NCI-H82 treated with DMSO at 0.1 percent for 48 hours (cell line): ENCODE data around the gene DLG4.

ENCODE experiments used
- DNase-seq: peaks from one replicate; lab custom pipeline; 2025; ENCODE audit not compliant: unreplicated experiment; lab: John Stamatoyannopoulos, UW

Gene DLG4

DNA sequence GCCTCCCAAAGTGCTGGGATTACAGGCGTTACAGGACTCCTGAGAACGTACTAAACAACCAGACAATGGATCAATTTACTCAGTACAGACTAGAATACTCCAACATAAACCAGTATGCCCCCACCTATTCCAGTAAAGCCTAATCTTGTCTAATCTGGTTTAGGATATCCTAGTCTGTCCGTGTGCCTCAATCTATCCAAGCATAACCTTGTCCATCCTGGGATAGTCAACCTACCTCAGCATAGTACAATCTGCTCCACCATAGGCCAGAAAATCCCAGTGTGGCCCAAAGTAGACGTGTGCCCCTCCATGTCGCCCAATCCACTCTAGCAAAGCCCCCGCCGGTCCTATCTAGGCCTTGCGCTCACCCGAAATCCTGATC is 14.1 kb upstream of the DLG4 start:
- DNase-seq: peak; percentile 72

DNA sequence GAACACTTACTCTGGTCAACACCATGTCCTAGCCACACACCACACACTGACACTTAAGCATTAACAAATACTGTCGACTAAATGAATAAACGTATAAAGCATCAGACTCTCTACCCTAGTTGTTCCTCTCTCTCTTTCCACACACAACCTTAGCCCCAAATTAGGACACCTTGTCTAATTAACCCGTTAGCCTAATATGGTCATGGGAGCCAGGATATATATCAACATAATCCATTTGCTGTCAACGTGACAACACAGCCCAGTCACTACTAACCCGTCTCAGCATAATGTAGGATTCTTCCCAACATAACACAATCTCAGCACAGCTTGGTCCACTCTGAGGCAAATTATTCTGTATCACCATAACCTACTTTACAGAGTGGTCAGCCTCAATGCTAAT is 12.5 kb upstream of the DLG4 start:
- no peak for DNase-seq

DNA sequence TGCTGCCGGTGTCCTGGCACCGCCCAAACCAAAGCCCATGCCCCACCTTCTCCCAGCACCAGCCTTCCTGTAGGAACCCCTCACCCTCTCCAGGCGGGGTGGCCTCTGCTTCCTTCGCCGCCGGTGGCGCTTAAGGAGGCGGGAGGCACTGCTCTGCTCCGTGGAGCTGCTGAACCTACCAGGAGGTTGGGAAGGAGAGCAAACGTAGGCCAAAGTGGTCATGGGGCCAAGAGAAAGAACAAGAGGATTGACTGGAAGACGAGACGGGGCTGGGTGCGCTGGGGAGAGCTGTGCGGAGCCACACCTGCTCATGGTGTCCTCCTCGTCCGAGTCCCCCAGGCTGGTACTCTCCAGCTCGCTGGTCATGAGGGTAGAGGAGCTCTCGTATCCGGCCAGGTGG is 9.9 kb upstream of the DLG4 start:
- DNase-seq: no peak

DNA sequence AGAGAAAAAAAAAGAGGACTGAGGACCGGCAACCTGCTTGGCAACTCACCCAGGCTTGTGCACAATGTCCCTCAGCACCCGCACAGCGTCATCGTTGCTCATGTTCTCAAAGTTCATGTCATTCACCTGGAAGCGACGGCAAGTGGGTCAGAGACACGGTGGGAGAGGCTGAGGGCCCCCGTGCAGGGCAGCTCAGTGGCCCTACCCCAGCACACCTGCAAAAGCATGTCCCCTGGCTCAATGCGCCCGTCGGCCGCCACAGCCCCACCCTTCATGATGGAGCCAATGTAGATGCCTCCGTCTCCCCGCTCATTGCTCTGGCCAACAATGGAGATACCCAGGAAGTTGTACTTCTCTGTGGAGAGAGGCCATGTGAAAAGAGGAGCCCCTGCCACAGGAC is 9.3 kb upstream of the DLG4 start:
- no peak for DNase-seq

DNA sequence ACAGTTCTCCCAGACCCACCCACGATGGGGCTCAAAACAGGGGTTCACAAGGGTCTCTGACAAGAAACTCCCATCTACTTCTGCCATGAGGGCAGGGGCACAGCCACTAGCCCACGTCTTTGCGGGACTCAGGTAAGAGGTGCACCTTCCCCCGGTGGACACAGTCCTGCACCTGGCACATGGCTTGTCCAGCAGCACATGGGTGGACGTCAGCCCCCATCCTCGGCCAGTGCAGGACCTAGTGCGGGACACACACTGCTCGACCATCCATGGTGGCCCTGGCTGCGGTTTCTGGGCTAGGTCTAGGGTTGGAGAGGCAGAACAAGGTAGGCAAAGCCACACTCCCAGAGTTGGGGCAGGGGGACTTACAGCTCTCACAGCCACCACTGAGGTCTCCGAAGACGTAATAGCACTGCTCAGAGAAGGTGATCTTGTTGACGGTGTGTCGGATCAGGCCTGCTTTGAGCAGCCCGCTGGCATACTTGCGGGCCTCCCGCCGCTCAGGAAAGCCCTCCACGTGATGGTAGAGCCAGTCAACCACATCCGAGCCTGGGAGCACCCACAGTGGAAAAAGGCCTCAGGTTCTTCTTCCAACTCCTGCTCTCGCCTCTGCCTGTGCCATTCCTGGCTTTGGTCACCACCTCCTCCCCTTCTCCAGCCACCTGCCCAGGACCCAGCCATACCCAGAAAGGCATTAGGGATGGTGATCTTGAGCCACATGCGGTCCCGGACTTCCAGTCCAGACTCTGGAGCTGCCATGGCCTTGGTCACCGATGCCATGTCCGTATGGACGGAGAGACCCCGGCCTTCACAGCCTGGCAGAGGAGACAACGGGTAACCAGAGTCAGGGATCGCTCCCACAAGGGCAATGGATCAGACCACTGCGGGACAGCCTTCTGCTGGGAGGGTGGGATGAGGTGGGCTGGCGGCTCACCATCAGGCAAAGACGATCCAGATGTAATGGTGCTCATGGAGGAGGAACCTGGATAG is 7.4 kb upstream of the DLG4 start:
- DNase-seq: no peak

DNA sequence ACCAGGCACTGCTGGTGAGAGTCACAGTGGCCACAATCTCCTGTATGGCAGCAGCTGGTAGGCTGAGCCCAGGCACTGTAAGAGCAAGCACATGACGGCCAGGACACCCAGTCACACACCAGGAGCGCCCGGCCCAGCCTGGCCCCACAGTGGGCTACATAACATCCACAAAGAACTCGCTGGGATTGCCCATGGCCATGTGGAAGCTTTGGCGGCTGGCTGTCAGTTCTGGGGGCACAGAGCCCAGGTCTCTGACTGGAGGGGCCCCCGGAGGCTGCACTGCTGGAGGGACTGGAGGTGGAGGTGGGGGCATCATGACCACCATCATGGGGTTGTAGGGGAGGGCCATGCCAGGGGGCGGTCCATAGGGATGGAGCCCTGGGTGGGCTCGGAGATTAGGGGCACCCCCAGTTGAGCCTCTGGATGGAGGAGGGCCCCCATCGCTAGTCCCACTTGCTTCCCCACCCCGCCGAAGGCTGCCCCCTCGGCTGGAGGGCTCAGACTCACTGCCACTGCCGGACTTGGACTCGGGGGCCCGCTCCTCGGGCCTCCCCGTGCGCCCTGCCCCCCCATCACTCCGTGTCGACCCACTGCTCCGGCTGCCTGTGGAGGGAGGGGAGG is 6.2 kb upstream of the DLG4 start:
- DNase-seq: no peak

DNA sequence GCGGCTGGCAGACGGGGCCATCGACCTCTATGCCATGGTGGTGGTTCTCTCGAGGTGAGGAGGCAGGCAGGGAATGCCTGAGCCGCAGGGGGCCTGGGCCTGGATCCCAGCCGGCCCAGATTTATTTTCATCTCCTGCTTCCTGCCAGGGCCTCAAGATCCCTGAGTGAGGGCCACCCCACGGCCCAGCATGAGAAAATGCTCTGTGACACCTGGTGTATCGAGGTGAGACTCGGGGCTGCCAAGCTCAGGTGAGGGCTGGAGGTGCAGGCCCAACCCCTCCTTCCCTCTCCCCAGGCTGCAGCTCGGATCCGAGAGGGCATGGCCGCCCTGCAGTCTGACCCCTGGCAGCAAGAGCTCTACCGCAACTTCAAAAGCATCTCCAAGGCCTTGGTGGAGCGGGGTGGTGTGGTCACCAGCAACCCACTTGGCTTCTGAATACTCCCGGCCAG is 5.0 kb upstream of the DLG4 start:
- DNase-seq: no peak

DNA sequence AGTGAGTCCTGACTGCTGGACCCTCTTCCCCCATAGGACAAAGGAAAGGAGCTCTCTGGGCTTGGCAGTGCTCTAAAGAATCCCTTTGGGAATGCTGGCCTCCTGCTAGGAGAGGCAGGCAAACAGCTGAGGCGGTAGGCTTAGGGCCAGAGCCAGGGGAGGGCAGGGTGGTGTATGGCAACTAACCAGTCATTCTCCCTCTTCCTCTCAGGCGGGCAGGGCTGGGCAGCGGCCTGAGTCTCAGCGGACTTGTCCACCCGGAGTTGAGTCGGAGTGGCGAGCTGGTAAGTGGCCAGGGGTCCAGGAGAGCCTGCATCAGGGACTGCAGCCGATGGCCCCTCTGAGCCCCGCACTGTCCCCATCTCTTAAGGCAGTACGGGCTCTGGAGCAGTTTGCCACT is 4.5 kb upstream of the DLG4 start:
- no peak for DNase-seq

DNA sequence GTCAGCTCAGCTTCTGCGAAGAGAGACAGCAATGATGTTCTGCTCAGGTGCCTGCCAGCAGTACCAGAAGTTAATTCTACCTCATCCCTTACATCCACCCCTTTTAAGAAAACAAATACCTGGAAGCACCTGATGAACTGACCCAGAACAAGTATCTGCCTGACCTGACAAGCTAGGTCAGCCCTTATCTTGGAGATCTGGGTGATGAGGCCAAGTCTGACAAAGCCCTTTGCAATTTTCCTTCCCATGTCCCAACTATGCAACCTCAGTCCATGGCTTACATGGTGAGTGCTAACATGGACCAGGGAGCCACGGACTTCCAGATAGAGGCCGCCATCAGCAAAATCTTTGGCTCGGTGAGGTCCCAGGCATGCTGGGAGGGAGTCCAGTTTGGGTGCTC is 3.7 kb upstream of the DLG4 start:
- no peak for DNase-seq

DNA sequence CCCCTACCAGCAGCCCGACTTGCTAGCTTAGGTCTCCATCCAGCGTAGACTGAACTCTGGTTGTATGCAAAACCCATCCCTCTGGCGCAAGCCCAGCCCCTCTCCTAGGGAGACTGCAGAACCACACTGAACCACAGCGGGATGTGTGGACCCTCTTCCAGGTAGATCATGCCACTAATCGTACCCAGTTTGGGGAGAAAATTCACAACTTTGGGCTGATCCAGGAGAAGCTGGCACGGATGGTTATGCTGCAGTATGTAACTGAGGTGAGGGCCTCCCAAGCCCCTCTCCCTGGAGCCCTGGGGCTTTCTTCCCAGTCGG is 3.3 kb upstream of the DLG4 start:
- DNase-seq: no peak

DNA sequence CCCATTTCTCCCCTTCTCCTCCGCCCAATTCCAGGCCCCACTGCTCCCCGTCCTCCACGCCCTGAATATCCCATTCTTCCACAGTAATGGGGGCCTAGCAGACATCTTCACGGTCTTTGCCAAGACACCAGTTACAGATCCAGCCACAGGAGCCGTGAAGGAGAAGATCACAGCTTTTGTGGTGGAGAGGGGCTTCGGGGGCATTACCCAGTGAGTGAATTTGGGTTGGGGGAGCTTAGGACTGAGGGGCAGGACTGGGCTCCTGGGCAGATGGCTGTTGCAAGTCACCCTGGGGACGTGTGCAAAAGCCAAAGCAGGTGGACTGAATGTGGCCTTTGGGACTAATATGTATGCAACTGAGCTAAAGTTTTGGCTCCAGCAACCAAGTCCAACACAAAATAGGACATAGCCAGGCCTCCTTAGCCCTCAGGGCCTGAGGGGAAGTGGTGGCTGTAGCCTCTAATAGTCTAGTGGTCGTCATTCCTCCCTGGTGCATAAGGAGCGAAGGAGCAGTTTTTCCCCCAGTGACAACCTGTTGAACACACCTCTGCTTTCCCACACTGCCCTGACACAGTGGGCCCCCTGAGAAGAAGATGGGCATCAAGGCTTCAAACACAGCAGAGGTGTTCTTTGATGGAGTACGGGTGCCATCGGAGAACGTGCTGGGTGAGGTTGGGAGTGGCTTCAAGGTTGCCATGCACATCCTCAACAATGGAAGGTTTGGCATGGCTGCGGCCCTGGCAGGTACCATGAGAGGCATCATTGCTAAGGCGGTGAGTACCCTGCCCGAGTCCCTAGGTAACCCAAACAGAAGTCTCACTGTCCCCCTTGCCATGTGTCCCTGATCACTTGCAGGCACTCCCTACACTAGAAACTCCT is 2.7 kb upstream of the DLG4 start:
- DNase-seq: no peak

DNA sequence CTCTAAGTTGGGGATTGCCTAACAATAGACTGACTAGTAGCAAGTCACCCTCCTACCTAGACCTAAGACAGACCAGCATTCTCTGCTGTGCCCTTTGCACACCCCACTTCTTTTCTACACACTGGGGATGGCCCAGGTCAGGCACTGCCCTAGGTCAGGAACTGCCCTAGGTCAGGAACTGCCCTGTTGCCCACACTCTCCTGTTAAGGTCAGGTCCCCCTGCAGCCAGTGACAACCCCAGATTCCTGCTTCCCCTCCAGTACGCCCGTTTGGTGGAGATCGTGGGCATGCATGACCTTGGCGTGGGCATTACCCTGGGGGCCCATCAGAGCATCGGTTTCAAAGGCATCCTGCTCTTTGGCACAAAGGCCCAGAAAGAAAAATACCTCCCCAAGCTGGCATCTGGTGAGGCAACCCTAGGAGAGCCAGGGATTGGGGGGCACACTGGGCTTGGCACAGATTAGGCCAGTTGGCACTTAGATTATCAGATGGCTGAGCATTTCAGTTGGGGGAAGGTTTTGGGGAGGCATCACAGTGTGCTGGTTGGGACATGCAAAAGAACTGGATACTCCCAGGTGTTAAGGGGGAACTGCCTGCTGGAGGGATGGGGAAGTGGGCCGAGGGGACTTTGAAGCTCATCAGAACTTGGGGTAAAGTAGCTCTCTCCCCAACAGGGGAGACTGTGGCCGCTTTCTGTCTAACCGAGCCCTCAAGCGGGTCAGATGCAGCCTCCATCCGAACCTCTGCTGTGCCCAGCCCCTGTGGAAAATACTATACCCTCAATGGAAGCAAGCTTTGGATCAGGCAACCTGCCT is 1.8 kb upstream of the DLG4 start:
- no peak for DNase-seq

DNA sequence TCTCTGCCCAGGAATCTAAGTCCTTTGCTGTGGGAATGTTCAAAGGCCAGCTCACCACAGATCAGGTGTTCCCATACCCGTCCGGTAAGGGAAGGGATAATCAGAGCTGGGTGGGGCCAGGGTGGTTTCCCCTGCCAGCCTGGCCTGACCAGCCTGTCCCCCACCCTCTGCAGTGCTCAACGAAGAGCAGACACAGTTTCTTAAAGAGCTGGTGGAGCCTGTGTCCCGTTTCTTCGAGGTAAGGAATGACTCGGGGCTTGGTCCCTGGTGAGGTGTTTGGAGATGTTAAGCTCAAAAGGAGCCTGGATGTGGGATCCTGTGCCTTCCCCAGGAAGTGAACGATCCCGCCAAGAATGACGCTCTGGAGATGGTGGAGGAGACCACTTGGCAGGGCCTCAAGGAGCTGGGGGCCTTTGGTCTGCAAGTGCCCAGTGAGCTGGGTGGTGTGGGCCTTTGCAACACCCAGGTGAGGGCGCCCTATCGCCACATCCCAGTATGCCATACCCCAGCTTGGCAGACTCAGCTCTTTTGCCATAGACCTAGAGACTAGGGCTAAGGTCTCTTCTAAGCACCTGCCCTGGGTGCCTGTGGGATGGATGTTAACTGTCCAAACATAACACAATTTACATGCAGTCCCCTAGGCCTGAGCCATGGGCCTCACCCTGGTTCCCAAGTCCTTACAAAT is 1.1 kb upstream of the DLG4 start:
- no peak for DNase-seq

DNA sequence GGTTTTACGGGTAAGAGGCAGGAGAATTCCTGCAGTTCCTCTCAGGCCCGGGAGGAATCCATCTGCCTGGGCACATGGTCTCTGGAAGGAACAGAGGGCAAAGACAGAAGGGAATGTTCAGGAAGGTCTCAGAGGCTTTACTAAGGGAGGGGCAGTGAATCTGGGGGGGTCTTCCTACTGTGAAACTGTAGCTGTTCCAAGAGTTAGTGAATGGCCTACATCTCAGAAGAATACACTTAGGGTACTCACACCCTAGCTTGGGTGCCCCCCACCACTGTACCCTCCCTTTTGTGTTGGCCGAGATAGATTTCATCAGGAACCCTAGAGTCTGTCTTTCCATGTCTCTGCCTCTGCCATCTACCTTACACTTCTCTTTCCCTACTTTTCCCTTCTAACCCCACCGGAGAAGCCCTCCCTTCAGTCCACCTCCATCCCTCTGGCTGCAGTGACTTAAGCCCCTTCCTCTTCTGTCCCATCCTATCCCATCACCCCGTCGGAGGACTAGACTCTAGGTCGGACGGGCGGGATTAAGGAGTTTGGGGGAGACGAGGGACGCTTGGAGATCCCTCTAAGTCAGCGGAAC is 316 bp downstream of the DLG4 start:
- no peak for DNase-seq

DNA sequence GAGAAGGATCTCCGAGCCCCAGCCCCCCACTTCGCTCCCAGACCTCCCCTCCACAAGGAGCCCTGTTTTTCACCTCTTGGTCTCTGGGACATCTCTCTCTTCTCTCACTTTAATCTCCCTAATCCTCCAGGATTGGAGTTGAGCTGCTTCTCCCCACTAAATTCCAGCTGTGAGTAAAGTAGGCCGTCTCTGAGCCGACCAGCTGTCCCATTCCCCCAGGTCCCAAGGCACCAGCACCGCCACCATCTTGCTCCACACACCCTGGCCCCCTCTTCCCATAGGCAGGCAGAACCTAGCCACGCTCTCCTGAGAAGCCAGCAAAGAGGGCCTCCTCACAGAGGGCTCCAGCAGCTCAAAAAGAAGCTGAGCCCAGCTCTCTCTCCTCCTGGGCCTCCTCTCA is 878 bp downstream of the DLG4 start:
- peak; percentile 90 for DNase-seq

DNA sequence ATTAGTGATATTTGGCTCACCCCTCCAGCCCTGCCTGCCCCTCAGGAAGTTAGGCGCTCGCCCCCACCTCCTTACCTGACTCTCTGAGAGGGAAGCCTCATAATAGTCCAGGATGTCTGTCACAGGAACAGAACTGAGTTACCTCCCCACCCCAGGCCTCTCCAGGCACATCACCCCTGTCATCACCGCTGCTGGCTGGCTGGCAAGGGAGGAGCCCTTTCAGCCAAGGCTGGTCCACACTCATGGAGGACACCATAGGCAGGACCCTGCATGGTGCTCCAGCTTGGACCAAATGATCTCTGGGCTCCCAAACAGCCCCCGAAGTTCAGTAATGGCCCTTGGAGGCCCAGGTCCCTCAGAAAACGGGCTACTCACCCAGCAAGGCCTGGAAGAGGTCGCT is 1.5 kb downstream of the DLG4 start:
- no peak for DNase-seq

DNA sequence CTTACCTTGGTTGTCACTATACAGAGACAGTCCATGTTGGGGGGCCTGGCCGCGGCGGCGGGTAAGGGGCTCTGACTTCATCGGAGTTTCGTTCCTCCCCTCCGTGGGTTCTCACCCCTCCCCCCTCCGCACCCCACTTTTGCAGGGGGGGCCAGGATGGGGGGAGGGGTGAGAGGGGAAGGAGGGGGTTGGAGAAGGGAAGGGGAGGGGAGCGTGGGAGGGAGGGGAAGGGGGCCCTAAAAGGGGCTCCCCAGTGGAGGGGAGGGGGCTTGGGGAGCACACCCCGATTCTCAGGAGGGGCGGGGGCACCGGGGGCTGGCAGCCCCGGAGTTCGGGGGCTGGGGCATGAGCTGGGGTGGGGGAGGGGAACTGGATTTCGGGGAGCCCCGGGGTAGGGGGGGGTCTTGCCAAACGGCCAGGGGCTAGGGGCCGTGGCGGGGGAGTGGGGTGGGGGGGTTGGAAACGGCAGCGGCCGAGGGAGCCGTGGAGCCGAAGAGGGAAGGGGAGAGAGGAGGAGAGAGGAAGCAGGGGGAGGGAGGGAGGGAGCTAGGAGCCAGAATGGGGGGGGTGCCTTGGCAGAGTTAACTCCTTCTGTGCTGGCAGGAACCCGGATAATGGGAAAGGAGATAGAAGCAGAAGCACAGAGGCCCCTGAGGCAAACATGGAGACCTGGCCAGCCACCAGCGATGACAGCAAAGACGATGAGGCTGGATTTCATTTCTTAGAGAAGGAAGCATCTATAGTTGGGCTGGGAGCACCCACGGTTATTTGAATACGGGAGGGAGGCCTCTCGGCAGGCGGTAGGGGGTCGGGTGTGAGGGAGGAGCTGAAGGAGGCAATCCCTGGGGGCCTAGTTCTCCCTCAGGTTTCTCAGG is 2.3 kb downstream of the DLG4 start:
- DNase-seq: peak; percentile 51

DNA sequence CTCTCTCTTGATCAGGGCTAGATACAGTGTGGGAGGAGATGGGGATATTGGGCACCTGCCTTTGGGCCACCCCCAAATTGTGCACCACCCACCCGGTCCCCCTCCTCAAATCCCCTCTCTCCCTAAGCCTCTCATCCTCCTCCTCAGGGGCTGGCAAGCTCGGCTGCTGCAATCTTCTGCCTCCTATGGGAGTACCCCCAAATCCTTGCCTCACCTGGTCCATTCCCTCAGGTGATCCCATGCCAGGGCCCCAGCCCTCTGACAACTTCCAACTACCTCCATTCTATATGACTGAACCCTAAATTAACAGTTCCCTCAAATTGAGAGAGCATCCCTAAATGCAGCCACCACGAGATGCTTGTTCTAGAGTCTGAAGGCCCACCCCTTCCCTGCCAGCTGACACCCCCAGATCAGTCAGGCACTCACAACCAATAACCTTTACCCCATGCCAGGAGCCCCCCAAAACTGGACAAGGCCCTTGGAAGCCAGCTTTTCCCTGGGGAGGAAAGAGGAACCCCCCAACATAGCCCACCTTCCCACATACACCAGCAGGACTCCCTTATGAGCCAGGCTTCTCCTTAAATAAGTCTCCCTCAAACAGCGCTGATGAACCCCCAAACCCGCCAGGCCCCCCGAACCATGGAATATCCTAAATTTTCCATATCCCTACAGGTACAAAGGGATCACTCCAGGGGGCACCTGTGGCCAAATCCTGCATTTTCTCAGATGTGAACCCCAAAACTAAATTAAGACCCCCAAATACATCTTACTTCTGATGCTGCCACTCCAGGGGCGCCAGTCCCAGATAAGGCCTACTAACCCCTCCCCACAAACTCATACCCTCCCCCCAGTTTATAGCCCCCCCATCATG is 3.2 kb downstream of the DLG4 start:
- DNase-seq: no peak
